SU-DHL-6 (cell line): ENCODE data around the gene GRM5.

ENCODE experiments used
- EZH2phosphoT487 ChIP-seq: fragments of 200-600 bp; sonication (generic), shearing (Covaris generic); conservative IDR thresholded peaks from 2 replicates; pipeline ENCODE4 v1.6.1; 2018; ENCODE audit warnings: mild to moderate bottlenecking, antibody characterized with exemption, low read length, moderate library complexity, mixed read lengths
- TF ChIP-seq, protein P1 (sequence below): fragments of 200-600 bp; sonication (generic); IDR thresholded peaks from one replicate; pipeline ENCODE4 v1.5.1; 2017; ENCODE audit warnings: antibody characterized with exemption, mild to moderate bottlenecking, low read length, moderate library complexity; ENCODE audit not compliant: insufficient read depth, poor library complexity, severe bottlenecking

DNA sequence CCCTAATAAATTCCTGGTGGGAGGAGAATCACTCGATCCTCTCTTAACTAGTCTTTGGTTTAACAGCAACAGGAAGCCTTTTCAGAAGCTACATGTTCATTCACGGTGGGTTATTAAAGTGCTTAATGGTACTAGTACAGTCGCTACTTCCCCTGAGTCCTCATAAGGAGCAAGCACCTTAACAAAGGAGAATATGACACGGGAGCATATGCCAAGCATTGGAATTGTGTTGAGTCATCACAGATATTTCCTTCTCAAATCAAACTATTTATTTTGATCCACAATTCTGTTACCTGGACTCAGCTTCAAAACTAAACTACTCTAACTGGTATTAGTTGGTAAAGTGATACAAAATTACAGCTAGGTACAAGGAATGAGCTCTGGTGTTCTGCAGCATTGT lies 550.8 kb downstream of the GRM5 start:
- TF ChIP-seq, protein P1, sequence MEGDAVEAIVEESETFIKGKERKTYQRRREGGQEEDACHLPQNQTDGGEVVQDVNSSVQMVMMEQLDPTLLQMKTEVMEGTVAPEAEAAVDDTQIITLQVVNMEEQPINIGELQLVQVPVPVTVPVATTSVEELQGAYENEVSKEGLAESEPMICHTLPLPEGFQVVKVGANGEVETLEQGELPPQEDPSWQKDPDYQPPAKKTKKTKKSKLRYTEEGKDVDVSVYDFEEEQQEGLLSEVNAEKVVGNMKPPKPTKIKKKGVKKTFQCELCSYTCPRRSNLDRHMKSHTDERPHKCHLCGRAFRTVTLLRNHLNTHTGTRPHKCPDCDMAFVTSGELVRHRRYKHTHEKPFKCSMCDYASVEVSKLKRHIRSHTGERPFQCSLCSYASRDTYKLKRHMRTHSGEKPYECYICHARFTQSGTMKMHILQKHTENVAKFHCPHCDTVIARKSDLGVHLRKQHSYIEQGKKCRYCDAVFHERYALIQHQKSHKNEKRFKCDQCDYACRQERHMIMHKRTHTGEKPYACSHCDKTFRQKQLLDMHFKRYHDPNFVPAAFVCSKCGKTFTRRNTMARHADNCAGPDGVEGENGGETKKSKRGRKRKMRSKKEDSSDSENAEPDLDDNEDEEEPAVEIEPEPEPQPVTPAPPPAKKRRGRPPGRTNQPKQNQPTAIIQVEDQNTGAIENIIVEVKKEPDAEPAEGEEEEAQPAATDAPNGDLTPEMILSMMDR, result no peak
- no peak for TF ChIP-seq EZH2phosphoT487
